GM13976 (cell line): ENCODE measurements around the gene TPM1.

Source experiments
- DNase-seq: peaks from one replicate; pipeline ENCODE4 v3.0.0; 2012; ENCODE audit warnings: low spot score
- CTCF ChIP-seq: IDR thresholded peaks from 2 replicates; pipeline ENCODE4 v1.5.1; 2012; ENCODE audit warnings: borderline replicate concordance, mild to moderate bottlenecking; ENCODE audit not compliant: insufficient read depth; ENCODE audit errors: extremely low read depth, missing control alignments, control extremely low read depth
- in situ Hi-C: fragments of 300-500 bp; cut with MboI; formaldehyde crosslinking; loops from one replicate; pipeline ENCODE4 v1.12.0; 2022; ENCODE audit warnings: low sequenced_read_pairs, mixed read lengths, inconsistent platforms; ENCODE audit not compliant: unreplicated experiment

Gene TPM1

GRCh38 chr15:63073497-63074172, 31.1 kb downstream of the TPM1 start:
- TF ChIP-seq CTCF: no peak
- in situ Hi-C loops: no loop called here
- no peak for DNase-seq

GRCh38 chr15:63075015-63075983, 32.8 kb downstream of the TPM1 start:
- no peak for TF ChIP-seq CTCF
- no peak for DNase-seq
- in situ Hi-C loops: no loop called here

- DNase-seq: no peak
- no peak for TF ChIP-seq CTCF
- in situ Hi-C loops: no loop called here
These were observed 33.6 kb downstream of the TPM1 start for GRCh38 chr15:63075984-63076713.

GRCh38 chr15:63076714-63077046, 34.1 kb downstream of the TPM1 start:
- no peak for TF ChIP-seq CTCF
- in situ Hi-C loops: no loop called here
- no peak for DNase-seq

- TF ChIP-seq CTCF: no peak
- DNase-seq: no peak
- in situ Hi-C loops: no loop called here
These were observed 35.4 kb downstream of the TPM1 start for GRCh38 chr15:63077952-63078351.

GRCh38 chr15:63079947-63080626, 37.5 kb downstream of the TPM1 start:
- TF ChIP-seq CTCF: no peak
- in situ Hi-C loops: no loop called here
- no peak for DNase-seq
